ENCODE measurements around the gene C17orf78.
"Not testable (repeated sequence)": the region's sequence is repeated elsewhere in the genome, so short reads cannot be mapped to it uniquely, and the experiment has no call there.

C17orf78 gene

GRCh38 chr17:37432671-37433070 lies 56.9 kb downstream of the C17orf78 start:
- H3K27ac ChIP-seq (ENCODE audit: low read depth, low read length, severe bottlenecking): no peak overlapping the region
- H3K4me3 ChIP-seq (ENCODE audit: extremely low read depth, insufficient read depth, low read length, poor library complexity, severe bottlenecking): no peak overlapping the region
- no peaks in the 10 kb centered on the region for H3K4me1 ChIP-seq (ENCODE audit: control insufficient read depth, insufficient read depth, low read length, poor library complexity, severe bottlenecking)
- whole genome bisulfite sequencing, 2 experiments (ENCODE audit: insufficient coverage in 2 of 2): no CpG with 5 or more reads among the region's 2 CpGs
- H3K36me3 ChIP-seq (ENCODE audit: control insufficient read depth, insufficient read depth, low read length): peaks cover 53% of the 10 kb centered on the region
- H3K9me3 ChIP-seq (ENCODE audit: control insufficient read depth, low read length): no peaks in the 10 kb centered on the region

DNA sequence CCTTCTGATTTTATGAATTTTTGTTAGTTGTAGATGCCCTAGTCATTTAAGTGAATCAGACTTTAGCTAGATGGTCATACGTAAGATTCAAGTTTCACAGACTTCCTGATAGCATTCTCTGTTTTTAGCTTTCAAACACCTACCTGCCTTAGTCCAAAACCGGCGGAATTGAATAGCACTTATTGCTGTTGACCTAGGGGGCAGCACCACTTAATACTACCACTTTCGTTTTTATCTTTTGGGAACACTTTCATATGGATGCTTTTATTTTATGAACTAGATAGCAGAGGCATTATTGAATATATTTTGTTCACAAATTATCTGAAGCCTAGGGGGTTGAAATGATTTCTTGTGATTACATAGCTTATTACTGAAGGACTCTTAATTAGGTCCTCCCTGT lies 62.4 kb downstream of the C17orf78 start:
- Histone ChIP-seq H3K4me3 (ENCODE audit: extremely low read depth, insufficient read depth, low read length, poor library complexity, severe bottlenecking) (no peak overlapping the region), H3K9me3 (ENCODE audit: control insufficient read depth, low read length) (no peaks in the 10 kb centered on the region), H3K36me3 (ENCODE audit: control insufficient read depth, insufficient read depth, low read length) (peaks cover 64% of the 10 kb centered on the region), H3K4me1 (ENCODE audit: control insufficient read depth, insufficient read depth, low read length, poor library complexity, severe bottlenecking) (no peaks in the 10 kb centered on the region), H3K27ac (ENCODE audit: low read depth, low read length, severe bottlenecking) (no peak overlapping the region)
- WGBS, 2 experiments (ENCODE audit: insufficient coverage in 2 of 2): 63 to 90% methylated on average over 2 to 3 of the region's 4 CpGs

GRCh38 chr17:37440424-37440823 lies 64.6 kb downstream of the C17orf78 start:
- WGBS, 2 experiments (ENCODE audit: insufficient coverage in 2 of 2): 97 to 100% methylated on average over 2 of the region's 2 CpGs
- no peak overlapping the region for H3K27ac ChIP-seq (ENCODE audit: low read depth, low read length, severe bottlenecking)
- H3K4me3 ChIP-seq (ENCODE audit: extremely low read depth, insufficient read depth, low read length, poor library complexity, severe bottlenecking): no peak overlapping the region
- H3K9me3 ChIP-seq (ENCODE audit: control insufficient read depth, low read length): no peaks in the 10 kb centered on the region
- H3K4me1 ChIP-seq (ENCODE audit: control insufficient read depth, insufficient read depth, low read length, poor library complexity, severe bottlenecking): no peaks in the 10 kb centered on the region
- H3K36me3 ChIP-seq (ENCODE audit: control insufficient read depth, insufficient read depth, low read length): peaks cover 76% of the 10 kb centered on the region

- WGBS, 2 experiments (ENCODE audit: insufficient coverage in 2 of 2): 96 to 100% methylated on average over 5 to 7 of the region's 12 CpGs
- H3K4me3 ChIP-seq (ENCODE audit: extremely low read depth, insufficient read depth, low read length, poor library complexity, severe bottlenecking); H3K9me3 ChIP-seq (ENCODE audit: control insufficient read depth, low read length); H3K4me1 ChIP-seq (ENCODE audit: control insufficient read depth, insufficient read depth, low read length, poor library complexity, severe bottlenecking); H3K27ac ChIP-seq (ENCODE audit: low read depth, low read length, severe bottlenecking): not testable (repeated sequence)
- peaks cover 70% of the 10 kb centered on the region for H3K36me3 ChIP-seq (ENCODE audit: control insufficient read depth, insufficient read depth, low read length)
Observed at GRCh38 chr17:37441369-37442014, 65.7 kb downstream of the C17orf78 start.
